Measurements from ENCODE around the gene PTTG2. TPM values are rescaled to one million over a fixed set of nuclear protein-coding genes. Genes with fewer than 3 reads are reported as not detected.

The PTTG2 gene
- not detected for total RNA-seq

DNA sequence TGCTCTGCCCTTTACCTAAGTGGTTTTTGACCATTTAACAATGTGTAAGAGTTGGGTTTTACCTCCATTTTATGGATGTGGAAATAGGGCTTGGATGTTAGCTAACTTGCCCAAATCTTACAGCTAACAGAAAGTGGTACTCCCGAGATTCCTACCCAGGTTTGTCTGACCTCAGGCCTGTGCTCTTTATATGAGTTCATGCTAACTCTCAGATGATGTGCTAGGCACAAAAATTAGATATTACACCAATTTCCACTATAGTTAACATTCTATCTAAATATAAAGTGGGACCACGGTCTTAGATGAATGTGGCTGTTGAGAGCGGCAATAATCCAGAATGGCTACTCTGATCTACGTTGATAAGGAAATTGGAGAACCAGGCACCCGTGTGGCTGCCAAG lies at the start of gene PTTG2:
PTTG2 (plus strand) TSS at position 301 of the 400 bp plus-strand sequence; CDS start at position 338, 37 bp downstream.

Other genes with a start within 250 kb of the PTTG2 start
- gene PGM2, start 133.7 kb upstream of the PTTG2 start, total RNA-seq: 13.6 TPM
- gene TBC1D1, start 69.3 kb upstream of the PTTG2 start, total RNA-seq: 42.2 TPM